ENCODE data around the gene AP3D1. TPM values are rescaled to one million over a fixed set of nuclear protein-coding genes. Genes with fewer than 3 reads are reported as not detected.

AP3D1 gene
- total and polyA plus RNA-seq, 9 donors = 36.7 to 102 (median 70.2) TPM

- Histone ChIP-seq H3K27ac (no peak overlapping the region), H3K36me3 (no peaks in the 10 kb centered on the region), H3K27me3 (no peaks in the 10 kb centered on the region), H3K9me3 (no peaks in the 10 kb centered on the region), H3K4me3 (no peak overlapping the region), H3K4me1 (ENCODE audit: insufficient read depth) (no peaks in the 10 kb centered on the region)
- intact Hi-C loops (cut with DNase I) = no loop called here
- no peak for TF ChIP-seq CTCF (IDR thresholded peaks at IDR 0.05)
- no peak for TF ChIP-seq POLR2A (IDR thresholded peaks at IDR 0.05)
- TF ChIP-seq EP300 (IDR thresholded peaks at IDR 0.05) = no peak
- WGBS, 3 donors = 87 to 93% (median 90%) methylated on average over 19 to 22 of the region's 22 CpGs
- no peak for DNase-seq
Observed at GRCh38 chr19:2111425-2111824, 39.9 kb downstream of the AP3D1 start.

GRCh38 chr19:2110822-2111221 lies 40.5 kb downstream of the AP3D1 start:
- no peak for DNase-seq
- no peak for TF ChIP-seq POLR2A (IDR thresholded peaks at IDR 0.05)
- TF ChIP-seq EP300 (IDR thresholded peaks at IDR 0.05) = no peak
- no peak for TF ChIP-seq CTCF (IDR thresholded peaks at IDR 0.05)
- no peaks in the 10 kb centered on the region for H3K27me3 ChIP-seq
- no peaks in the 10 kb centered on the region for H3K36me3 ChIP-seq
- H3K27ac ChIP-seq = no peak overlapping the region
- WGBS, 3 donors = 86 to 88% (median 88%) methylated on average over 11 to 13 of the region's 13 CpGs
- H3K9me3 ChIP-seq = no peaks in the 10 kb centered on the region
- no peaks in the 10 kb centered on the region for H3K4me1 ChIP-seq (ENCODE audit: insufficient read depth)
- H3K4me3 ChIP-seq = no peak overlapping the region
- intact Hi-C loops (cut with DNase I) = no loop called here

- Histone ChIP-seq H3K9me3 (no peaks in the 10 kb centered on the region), H3K27me3 (no peaks in the 10 kb centered on the region), H3K27ac (no peak overlapping the region), H3K4me3 (no peak overlapping the region), H3K36me3 (no peaks in the 10 kb centered on the region), H3K4me1 (ENCODE audit: insufficient read depth) (no peaks in the 10 kb centered on the region)
- TF ChIP-seq EP300 (IDR thresholded peaks at IDR 0.05) = no peak
- TF ChIP-seq CTCF (IDR thresholded peaks at IDR 0.05) = no peak
- TF ChIP-seq POLR2A (IDR thresholded peaks at IDR 0.05) = no peak
- DNase-seq = no peak
- 82 to 86% (median 84%) methylated on average over 30 to 31 of the region's 31 CpGs for WGBS, 3 donors
- intact Hi-C loops (cut with DNase I) = no loop called here
Observed at GRCh38 chr19:2109046-2109864, 42.1 kb downstream of the AP3D1 start.

GRCh38 chr19:2108251-2109016 lies 42.9 kb downstream of the AP3D1 start:
- 86 to 94% (median 89%) methylated on average over 20 to 23 of the region's 23 CpGs for WGBS, 3 donors

More at GRCh38 chr19:2108251-2109016, 42.9 kb downstream of the AP3D1 start:
- no peak overlapping the region for H3K27ac ChIP-seq
- no peaks in the 10 kb centered on the region for H3K36me3 ChIP-seq
- no peaks in the 10 kb centered on the region for H3K4me1 ChIP-seq (ENCODE audit: insufficient read depth)
- H3K9me3 ChIP-seq = no peaks in the 10 kb centered on the region
- intact Hi-C loops (cut with DNase I) = no loop called here
- TF ChIP-seq EP300 (IDR thresholded peaks at IDR 0.05) = no peak
- no peak for DNase-seq
- H3K27me3 ChIP-seq = no peaks in the 10 kb centered on the region
- H3K4me3 ChIP-seq = no peak overlapping the region

Measured in ovary (tissue), 9 donors.